Colon (tissue), 2 donors: ENCODE results near the gene RGCC.

ENCODE experiments used
- FAIRE-seq: peaks from 2 replicates; lab custom pipeline; 2012; peaks lifted over from hg19 to GRCh38; lab: Jason Lieb, UNC
- donor health status: control.
- donor health status: control.

Gene RGCC

DNA sequence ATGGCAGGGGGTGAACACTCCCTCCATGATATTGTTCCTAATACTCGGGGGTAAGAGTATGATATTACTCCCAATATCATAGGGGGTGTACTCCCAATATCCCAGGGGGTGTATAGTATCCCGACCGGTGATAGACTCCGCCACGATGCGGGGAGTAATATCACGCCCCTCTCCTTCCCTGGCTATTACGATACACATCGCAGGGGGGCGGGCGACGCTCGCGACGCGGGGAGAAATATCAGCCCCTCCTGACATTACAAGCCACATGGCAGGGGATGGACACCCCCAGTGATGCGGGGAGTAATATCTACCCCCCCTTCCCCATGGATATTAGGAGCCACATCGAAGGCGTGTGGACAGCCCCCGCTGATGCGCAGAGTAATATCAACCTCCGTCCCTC lies 3.2 kb upstream of the RGCC start:
- no peak for FAIRE-seq

DNA sequence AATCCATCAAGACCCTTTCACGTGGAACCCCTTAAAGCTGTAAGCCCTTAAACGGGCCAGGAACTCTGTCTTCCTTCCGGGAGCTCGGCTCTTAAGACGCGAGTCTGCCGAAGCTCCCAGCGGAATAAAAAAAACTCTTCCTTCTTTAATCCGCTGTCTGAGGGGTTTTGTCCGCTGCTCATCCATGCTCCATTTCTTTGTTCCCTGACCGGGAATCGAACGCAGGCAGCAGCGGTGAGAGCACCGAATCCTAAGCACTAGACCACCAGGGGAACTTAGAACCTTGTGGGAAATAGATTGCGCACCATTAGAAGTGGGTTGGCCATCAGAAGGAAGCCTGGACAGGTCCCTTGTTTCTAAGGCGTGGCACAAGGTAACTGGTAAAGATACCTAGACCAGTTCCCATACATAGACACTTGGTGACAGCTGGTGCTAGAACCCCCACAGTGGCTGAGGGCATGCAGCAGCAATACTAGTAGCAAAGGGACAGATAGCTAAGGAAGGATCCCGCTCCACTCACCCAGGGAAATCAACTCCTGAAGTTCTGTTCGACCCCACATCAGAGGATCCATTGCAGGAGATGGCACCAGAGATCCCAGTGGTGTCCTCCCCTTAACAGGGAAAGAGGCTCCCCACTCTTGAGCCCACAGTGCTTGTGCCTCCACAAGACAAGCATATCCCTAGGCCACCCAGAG lies 1.5 kb upstream of the RGCC start:
- no peak for FAIRE-seq

- no peak for FAIRE-seq
These were observed 338 bp downstream of the RGCC start for GRCh38 chr13:41457589-41458186.

- FAIRE-seq = no peak
These were observed 924 bp downstream of the RGCC start for GRCh38 chr13:41458187-41458760.

GRCh38 chr13:41458761-41459431 lies 1.5 kb downstream of the RGCC start:
- FAIRE-seq = no peak

DNA sequence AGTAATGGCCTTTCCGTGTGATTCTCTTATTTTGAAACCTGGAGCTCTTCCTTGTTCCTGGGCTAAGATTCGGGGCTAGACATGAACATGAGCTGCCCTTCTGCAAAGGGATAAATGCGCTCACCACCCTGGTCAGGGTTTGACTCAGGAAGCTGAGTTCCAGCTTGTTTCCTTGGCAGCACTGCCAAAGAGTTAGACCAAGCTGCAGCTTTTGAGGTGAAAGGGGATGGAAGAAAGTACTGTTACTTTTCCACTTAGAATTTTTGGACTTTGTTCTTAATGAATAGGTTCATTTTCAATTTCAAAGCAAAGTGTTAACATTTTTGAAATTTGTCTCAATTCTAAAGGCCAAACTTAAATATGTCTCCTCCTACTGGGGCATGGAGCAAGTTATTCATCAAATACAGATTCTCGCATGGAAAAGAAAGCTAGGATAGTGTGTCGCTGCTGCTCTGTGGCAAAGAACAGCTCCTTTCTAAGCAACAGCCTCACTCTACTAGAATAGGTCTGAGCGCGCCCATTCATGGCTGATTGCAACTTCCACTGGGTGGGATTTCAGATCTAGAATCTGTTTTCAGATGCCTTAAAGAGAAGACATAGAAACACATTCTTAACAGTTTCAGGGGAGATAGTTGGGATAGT lies 2.2 kb downstream of the RGCC start:
- FAIRE-seq = no peak

DNA sequence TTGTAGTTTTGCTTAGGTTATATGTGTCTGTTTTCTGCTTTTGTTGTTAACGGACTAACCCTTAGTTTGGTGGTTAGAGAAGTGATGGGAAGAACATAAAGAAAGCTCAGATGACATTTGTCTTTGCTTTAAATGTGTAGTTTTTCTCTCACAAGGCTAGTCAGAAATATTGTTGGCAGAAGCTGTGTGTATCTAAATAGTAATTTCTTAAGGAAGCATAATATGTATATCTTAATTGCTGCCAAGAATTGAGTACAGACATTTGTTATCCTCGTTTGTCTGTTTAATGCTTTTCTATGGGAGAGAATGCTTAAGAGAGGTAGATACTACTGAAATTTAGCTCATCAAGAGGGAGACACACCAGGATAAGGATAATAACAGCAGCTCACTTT lies 2.7 kb downstream of the RGCC start:
- no peak for FAIRE-seq

DNA sequence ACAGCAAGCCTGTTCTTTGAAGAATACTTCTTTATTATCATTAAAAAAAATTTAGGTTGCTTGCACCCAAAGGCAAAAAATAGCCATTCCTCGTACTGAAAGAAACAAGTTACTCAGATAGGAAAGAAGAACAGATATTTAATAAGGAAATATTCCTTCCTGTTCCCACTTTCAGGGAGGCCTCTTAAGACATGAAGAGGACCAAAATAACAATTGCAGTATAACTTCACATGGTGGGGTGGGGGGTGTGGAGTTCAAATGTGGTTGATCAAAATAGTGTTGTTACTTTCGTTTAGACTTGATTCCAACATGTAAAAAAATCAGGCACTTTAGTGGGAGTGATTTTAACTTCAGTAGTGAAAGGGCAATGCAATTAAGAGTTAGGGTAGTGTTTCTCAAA lies 3.6 kb downstream of the RGCC start:
- no peak for FAIRE-seq

- FAIRE-seq = no peak
These were observed 4.3 kb downstream of the RGCC start for GRCh38 chr13:41461527-41462139.

DNA sequence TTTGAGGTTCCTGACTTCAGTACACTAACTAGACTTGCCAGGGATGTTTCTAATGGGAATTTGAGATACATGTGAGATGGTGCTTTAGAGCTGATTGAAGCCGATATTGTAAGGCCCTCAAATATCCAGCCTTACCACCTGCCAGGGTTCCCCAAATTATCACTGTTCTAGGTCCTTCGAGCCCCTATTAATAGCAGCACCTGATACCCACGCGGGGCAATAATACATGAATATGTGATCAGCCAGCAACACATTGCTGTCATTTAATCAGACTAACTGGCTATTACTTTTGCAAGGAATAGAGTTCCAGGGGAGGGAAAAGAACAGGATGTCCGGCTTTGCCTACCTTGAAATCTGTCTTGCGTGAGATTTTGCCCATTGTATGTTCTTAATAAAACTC lies 5.1 kb downstream of the RGCC start:
- FAIRE-seq = no peak

DNA sequence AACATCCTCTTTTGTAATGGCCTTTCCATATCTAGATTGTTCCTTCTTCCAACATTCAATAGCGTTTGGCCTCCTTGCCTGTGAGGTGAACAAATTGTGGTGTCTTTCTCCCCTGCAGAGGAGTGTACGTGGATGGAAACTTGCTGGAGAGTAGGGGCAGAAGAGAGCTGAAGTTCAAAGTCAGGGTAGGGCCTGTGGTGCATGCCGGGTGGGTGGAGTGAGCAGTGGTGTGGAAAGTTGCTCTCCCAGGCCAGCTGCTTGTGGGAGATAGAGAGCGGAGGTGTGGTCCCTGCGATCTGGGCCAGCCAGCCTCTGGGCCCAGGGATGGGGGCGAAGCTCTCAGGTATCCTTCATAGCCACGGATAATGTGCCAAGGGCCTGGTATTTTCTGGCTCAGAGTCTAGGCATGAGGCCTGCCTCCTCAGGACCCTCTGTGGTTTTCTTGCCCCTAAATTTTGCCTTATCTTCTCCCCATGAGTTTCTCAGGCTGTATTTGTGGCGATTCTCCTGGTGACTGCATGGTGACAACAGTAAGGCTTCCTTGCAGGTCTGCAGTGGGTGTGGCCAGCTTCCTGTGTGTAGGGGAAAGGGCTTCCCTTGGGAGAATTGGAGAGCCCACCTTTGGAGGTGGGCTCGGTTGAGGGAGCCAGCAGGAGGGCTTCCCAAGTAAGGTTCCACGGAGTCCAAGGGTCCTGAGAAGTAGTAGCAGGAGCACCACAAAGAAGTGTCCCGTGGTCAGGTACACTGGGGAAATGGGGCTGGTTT lies 6.7 kb downstream of the RGCC start:
- no peak for FAIRE-seq

DNA sequence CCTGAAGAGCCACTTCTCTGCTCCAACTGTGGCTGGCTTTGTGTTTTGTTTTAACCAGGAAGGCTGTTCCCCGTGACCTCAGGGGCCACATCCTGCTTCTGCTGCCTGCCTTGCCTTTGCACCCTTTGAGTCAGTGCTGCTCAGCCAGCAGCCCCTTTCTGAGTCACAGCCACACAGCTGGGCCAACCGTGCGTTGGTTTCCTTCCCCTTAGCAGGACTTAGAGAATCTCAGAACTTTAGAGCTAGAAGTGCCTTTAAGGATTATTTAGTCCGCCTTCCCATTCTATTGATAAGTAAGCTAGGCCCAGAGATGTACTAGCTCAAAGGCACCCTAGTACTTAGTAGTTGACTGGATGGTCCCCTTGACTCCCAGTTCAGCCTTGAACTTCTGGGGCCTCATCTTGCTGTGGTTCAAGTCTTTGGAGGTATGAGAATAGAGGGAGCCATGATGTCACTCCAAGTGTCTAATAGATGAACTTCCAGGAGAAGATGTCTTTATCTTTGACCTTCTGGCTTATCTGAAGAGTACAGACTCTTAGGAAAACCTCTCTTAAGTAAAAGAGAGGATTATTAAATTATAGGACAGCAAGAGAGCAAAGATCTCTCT lies 8.0 kb downstream of the RGCC start:
- no peak for FAIRE-seq

DNA sequence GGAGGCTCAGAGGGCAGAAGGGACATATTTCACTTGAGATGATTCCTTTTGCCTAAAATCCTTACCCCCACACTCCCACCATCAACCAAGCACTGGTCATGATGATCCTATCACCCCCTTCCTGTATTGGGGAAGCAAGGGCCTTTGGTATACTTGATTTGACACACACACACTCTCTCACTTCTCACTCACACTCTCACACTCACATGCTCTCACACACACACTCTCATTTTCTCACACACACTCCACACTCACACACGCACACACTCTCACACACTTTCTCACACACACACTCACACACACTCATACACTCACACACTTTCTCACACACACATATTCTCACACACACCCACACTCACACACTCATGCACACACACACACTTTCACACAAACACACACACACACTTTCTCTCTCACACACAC lies 8.6 kb downstream of the RGCC start:
- no peak for FAIRE-seq

- no peak for FAIRE-seq
These were observed 10.1 kb downstream of the RGCC start for GRCh38 chr13:41467425-41467945.

DNA sequence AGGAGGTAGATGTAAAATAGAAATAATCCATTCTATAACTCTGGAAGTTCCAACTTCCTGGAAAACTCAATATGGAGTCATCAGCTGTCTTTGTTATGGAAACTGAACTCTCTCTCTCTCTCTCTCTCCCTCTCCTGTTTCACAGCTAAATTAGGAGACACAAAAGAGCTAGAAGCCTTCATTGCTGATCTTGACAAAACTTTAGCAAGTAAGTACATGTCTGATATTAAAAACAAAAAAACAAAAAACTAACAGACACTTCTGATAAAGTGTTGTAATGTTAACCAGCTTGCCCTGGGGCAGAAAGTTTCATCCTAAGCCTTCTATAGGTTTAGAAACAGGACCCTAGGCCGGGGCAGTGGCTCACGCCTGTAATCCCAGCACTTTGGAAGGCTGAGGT lies 11.3 kb downstream of the RGCC start:
- no peak for FAIRE-seq

DNA sequence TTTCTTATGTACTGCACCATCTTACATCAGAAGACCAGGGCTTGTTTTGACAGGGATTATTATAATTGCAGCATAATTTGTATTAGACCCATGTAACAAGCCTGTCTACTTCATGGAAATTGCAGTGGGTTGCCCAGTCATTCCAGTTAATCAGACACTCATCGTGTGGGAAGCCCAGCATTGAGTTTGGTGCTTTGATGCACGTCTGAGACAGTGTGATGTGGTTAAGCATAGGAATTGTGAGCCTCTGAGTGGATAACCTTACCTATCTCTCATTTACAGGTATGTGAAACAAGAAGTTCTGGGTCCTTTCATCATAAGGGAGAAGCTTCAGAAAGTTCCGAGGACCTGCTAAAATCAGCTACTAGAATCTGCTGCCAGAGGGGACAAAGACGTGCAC lies 12.8 kb downstream of the RGCC start:
- no peak for FAIRE-seq

DNA sequence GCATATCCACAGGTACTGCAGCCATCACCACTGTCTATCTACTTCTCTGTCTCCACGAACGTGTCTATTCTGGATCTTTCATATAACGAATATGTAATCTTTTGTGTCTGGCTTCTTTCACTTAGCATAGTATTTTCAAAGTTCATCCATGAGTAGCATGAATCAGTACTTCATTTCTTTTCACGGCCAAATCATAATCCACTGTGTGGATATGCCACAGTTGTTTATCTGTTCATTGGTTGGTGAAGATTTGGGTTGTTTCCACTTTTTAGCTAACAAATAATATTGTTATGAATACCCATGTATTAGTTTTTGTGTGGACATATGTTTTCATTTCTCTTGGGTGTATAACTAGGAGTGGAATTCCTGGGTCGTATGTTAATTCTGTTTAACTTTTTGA lies 14.4 kb downstream of the RGCC start:
- FAIRE-seq = no peak

DNA sequence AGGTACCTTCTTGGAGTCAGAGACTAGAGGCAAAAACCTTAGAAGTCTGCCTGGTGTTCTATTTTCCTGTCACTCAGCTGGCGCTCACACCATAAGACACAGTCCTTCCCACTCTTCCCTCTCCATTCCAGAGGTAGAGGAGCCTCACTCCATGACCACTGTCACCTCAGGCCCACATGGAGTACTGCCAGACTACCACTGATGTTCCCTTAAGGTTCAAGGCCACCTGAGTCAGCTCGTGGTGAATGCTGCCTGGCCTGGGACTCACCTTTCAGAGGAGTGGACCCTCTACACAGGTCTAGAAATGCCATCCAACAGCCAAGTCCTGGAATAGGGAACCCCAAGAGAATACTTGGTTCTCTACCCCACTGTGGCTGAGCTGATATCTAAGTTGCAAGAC lies 29.9 kb downstream of the RGCC start:
- no peak for FAIRE-seq

GRCh38 chr13:41488124-41488523 lies 30.8 kb downstream of the RGCC start:
- FAIRE-seq = no peak

- FAIRE-seq = no peak
These were observed 33.1 kb downstream of the RGCC start for GRCh38 chr13:41490371-41491015.
